Stimulated activated CD8-positive, alpha-beta memory T cell treated with anti-CD3 and anti-CD28 coated beads, Interleukin-7, amount 100 ng/mL, for 1 hour (primary cell): ENCODE data around the gene EFHD1.
"Not testable (repeated sequence)": the region's sequence is repeated elsewhere in the genome, so short reads cannot be mapped to it uniquely, and the experiment has no call there.

Experiments
- DNase-seq, 2 donors: peaks; one replicate each; pipeline ENCODE4 v3.0.0-alpha.2; 2020; ENCODE audit warnings: low read depth in 2 of 2

EFHD1 gene

DNA sequence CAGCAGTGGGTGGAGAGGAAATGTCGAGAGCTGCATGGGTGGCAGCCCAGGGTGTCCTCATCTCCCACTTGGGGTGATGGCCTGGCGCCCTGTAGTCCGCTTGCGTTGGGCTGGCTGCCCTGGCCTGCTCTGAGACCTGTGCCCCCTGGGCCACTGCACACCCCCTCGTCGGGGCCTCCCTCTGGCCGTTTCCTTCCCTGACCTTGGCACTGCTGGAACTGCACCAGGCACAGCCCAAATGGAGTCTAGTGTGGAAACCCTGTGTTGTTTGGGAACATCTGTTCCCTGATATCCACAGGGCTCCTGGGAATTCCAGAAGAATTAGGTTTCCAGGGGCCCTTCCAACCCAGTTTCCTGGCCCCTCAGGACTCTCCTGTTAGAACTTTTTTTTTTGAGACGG is 13.9 kb downstream of the EFHD1 start:
- no peak for DNase-seq

DNA sequence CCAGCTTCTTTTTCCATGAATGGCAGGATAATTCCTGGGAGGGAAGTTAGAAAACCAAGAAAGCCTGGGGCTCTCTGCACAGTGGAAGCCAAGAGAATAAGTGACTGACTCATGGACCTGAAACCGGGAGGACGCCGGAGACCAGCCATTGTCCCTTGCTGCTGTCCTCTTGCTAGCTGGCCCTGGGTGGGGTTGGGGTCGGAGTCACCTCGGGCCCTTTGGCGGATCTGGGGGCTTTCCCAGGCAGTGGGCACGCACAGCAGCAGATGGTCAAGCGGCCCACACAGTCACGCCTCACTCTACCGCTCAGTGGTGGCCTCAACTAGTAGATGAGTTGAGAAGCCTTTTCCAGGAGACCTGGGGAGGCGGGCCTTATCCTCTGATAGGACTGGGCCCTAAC is 15.6 kb downstream of the EFHD1 start:
- no peak for DNase-seq

DNA sequence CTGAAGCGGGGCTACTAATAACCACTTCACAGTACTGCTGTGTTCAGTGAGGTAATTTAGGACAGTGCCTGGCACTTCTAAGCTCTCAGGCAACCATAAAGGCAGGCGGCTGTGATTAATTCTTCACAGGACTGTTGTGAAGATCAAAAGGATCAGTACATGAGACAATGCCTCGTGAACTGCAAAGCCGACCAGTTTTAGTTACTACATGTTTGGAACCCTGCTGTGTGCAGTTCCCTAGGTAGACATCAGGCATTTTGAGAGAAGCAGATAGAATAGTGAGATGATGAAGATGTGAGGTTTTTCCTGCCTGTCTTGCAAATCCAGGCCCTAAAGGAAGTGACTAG is 19.1 kb downstream of the EFHD1 start:
- DNase-seq, result no peak

DNA sequence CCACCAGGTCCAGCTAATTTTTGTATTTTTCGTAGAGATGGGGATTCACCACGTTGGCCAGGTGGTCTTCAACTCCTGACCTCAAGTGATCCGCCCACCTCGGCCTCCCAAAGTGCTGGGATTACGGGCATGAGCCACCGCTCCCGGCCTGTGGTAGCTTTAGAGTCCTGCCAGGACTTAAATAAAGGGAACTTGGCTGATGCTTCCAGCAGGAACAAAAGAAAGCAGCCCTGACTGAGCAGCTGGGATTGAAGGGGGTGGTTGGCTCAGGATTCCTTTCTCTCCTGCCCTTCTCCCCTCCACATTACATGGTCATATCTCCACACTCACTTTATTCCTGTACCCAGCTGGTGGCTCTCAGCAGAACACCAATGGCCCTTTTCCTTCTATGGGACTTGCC is 20.0 kb downstream of the EFHD1 start:
- no peak for DNase-seq

DNA sequence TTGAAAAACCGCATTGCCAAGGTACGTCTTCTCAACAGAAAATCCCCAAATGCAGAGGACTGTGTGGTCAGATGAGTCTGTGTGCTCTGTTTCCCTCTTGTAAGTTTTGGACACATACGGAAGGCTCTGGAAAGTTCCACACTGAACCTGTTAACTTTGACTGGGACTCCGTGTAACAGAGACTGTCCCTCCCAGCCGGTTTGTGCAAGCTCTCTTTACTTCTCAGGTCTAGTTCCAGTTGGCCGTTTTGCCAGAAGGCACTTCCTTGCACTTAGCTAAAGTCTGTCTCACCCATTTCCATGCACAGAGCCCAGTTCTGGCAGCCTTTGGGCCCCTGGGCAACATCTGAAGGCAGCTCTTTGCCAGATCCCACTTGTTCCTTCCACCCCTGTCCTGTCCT is 22.0 kb downstream of the EFHD1 start:
- DNase-seq, result no peak

DNA sequence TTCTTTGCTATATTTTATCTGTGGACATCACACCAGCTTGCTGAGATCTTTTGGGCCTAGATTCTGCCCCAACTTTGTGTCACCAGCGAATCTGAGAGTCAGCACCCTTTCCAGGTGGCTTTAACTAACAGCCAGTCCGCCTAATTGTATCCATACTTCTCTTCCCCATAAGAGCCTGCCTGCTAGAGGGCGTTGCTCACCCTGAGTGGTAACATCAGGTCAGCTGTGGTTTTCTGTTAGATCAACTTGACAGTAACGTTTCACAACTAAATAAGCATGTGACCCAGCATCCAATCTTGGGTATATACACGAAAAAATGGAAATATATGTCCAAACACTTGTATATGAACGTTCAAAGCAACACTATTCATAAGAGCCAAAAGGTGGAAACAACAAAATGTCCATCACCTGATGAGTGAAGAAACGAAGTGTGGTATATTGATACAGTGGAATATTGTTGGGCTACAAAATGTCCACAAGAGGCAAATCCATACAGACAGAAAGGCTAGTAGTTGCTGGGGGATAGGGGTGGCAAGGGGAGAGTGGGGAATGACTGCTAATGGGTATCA is 24.9 kb downstream of the EFHD1 start:
- no peak for DNase-seq

DNA sequence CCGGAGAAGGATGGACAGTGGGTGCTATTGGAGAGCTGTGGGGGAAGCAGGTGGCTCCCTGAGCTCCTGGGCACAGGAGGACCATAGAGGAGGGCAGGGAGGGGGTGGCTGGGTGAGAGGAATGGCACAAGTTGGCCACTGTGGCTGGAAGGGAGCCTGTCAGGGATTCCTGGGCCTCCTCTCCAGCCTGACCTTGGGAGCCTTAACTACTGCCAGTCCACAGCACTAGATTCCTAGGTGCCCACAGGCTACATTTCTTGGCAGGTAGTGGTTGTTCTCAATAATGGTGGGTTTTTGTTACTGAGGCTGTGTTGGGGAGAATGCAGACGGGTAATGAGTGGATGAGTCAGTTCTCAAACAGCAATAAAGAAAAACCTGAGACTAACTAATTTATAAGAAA is 26.0 kb downstream of the EFHD1 start:
- DNase-seq, result no peak

DNA sequence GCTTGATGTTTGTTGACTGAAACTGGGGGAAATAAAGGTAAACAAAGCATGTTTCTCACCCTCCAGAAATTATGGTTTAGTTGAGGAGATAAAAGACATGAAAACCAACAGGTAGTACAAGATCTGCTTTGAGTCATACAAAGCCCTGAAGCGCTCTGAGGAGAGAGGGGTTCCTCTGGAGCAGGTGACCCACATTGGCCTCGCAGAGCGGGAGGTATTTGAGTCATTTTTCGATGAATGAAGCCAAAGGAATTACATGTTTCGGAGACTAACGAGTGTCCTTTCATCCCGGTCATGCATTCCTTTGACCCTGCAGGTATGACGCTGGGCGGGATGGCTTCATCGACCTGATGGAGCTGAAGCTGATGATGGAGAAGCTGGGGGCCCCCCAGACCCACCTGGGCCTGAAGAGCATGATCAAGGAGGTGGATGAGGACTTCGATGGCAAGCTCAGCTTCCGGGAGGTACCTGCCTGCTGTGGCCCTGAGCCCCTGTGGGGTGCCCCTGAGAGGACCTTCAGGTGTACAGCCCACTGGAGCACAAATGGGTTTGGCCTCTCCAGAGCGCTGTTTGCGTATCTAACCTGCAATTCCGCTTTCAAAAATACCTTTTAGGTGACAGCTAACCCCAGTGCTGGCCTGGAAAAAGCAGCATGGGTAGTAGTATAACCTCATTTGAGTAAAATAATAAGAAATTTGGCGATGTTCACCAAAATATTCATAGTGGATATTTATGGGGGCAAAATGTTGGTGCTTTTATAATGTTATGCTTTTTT is 29.3 kb downstream of the EFHD1 start:
- DNase-seq, result no peak

DNA sequence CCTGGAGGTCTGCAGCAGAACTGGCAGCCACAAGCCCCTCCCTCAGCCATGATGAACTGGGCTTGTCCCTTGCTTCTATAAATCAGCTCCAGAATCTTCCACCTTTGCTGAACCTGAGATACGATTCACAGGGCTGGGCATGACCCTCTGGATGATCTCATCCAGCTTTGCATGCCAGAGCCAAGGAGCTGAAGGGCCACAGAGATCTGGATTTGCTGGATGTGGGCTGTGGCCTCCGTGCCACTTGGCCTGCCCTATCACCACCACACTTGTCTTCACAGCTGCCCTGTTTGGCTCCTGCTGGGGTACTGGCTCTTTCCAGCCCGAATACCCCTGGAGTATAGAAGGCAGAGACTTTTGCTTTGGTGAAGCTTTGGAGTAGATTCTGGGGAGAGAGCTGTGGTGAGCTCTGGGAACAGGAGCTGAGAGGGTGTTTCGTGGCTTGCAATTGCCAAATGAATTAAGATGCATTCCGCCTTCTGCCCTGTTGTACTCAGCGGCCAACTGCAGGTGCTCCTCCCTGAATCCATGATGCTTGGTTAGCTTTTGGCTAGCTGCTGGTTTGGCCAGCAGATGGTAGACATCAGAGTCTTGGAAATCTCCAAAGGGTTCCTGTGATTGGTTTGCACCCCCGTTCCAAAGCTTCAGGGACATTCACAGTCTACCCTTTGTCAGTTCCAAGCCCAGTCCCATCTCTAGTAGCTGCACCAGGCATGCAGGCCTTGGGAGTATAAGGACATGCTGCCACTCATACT is 32.8 kb downstream of the EFHD1 start:
- DNase-seq, result no peak

DNA sequence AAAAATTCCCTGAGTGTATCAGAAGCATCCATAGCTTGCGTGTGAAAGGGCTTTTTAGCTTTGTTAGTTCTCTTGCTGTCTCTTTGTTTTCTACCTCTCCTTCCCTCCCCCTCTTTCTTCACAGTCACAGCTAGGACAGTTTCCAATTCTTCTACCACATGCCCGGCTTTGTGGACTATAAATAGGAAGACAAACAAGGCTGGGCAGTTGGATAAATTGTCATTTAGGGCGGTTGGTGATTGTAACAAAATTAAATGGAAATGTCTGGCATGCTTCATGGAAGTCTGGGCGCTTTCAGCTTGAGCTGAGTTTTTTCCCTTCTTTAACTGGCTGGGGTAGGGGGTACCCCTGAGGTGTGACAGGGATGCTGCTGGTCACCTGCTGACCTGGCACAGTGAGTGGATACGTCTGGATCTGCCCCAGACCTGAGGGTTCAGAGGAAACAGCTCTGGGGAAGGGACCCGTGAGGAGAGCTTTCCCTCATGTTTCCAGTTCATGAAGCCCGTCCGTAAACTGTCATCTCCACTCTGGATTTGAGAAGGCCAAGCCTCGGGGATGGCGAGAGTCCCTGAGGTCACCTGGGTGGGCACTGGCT is 34.7 kb downstream of the EFHD1 start:
- no peak for DNase-seq

DNA sequence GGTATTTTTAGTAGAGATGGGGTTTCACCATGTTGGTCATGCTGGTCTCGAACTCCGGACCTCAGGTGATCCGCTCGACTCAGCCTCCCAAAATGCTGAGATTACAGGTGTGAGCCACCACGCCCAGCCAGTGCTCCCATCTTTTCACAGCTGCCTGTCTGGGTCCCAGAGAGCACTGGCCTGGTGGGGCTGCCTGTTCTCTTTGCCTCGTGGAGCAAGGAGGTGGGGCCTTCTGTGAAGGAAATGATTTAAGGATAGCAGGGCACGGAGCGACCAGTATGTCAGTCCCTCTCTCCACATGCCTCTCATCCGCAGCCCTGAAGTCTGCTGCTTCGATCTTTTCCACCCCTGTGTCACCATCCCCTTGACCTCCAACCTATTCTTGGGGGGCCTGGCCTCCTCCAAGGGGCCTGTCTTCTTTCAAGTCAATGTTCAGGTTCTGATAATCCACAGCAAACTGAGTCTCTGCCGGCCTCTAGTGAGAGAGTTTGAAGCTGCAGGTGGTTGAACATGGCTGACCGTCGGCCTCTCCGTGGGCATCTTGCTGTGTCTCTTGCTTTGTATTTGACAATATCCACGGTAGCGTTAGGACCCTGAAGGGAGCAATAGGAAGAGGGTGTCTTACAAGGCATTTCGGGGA is 35.5 kb downstream of the EFHD1 start:
- DNase-seq, result no peak

DNA sequence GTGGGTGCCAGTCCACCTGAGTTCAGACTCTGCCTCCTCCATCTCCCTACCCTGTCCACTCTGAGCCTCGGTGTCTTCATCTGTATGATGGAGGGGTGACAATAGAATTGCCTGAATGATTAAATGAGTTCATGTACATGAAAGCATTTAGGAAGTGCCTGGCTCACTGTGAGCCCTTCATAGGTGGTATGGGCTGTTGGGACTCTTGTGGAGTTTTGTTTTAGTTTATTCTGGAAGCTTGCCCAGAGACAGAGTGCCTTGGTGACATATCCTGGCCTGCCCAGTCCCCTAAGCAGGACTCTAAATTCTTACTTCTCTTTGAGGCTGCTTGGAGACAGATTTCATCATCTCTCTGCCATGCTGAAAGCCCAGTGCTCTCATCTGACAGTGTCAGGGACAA is 39.2 kb downstream of the EFHD1 start:
- DNase-seq, result no peak

DNA sequence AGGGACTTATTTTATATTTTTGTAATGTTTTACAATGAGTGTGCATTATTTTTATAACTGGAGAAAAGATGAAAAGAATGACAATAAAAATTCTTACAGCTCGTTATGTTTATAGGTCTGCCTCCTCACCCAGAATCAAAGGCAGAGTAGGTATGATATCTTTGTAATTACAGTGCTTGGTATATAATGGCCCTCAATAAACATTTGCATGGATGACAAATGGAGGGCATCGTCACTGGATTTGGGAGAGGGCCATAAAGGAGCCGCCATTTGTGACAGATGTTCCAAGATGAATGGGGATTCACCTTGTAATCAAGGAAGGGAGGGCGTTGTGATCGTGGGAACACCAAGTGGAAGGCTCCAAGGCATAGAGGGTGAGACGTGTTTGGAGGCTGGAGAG is 41.1 kb downstream of the EFHD1 start:
- no peak for DNase-seq

DNA sequence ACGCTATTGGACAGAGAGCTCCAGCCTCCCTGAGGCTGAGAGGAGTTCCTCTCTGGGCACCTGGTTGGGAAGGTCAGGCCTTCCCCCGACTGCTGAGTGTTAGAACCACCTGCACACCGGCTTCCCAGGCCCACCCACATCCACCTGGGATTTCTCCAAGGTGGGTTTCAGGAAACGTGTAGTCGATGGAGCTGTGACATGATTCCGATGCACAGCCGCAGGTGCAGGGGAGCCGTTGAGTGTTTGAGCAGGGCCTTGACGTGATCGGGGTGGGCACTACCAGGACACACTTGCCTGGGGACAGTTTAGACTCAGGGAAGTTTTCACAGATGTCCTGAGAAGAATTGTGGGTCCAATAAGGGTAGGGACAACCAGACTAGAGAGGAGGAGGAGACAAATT is 42.0 kb downstream of the EFHD1 start:
- no peak for DNase-seq

DNA sequence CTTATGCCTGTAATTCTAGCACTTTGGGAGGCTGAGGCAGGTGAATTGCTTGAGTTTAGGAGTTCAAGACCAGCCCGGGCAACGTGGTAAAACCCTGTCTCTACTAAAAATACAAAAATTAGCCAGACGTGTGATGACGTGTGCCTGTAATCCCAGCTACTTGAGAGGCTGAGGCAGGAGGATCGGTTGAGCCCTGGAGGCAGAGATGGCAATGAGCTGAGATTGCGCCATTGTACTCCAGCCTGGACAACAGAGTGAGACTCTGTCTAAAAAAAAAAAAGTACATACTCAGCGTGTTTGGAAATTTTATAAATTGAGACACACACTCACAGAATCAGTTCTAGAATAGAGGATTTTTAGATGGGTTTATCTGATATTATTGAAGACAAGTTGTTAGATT is 46.6 kb downstream of the EFHD1 start:
- DNase-seq, result no peak

DNA sequence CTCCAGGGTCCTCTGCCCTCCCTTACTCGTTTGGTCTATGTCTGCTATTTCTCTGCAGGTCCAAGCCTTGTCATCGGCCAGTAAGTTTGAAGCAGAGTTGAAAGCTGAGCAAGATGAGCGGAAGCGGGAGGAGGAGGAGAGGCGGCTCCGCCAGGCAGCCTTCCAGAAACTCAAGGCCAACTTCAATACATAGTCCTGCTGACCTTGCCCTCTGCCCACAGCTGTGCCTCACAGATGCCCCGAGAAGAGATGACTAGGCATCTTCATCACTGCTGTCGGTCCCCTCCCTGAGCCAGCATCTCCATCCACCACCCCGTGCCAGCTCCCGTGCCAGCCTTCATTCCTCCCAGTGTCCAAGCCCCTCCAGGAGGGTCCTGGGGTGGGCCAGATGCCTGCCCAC is 48.1 kb downstream of the EFHD1 start:
- no peak for DNase-seq

DNA sequence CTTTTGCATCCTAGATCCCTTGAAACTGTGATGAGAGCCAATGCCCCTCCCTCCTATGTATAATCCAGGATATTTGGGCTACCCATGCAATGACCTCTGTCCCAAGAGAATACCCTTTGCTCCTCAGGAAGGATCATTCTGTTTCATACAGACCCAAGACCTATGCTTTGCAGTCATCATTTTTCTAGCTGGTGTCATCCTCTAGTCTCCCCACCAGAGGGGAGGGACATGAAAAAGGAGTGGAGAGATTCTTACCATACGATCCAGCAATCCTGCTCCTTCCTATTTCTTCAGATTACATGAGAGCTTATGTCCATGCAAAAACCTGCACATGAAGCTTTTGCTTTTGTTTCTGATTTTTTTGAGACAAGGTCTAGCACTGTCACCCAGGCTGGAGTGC is 50.0 kb downstream of the EFHD1 start:
- DNase-seq, result no peak

DNA sequence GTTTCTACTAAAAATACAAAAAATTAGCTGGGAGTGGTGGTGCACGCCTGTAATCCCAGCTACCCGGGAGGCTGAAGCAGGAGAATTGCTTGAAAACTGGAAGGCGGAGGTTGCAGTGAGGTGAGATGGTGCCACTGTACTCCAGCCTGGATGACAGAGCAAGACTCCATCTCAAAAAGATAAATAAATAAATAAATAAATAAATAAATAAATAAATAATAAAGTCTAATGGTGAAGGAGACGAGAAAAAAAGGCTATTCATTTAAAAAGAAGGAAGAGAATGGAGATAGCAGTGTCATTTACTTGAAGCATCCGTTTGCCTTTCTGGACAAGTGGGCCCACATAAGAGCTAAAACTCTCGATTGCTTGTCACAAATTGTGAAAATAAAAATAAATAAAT is 52.0 kb downstream of the EFHD1 start:
- not testable (repeated sequence) for DNase-seq

DNA sequence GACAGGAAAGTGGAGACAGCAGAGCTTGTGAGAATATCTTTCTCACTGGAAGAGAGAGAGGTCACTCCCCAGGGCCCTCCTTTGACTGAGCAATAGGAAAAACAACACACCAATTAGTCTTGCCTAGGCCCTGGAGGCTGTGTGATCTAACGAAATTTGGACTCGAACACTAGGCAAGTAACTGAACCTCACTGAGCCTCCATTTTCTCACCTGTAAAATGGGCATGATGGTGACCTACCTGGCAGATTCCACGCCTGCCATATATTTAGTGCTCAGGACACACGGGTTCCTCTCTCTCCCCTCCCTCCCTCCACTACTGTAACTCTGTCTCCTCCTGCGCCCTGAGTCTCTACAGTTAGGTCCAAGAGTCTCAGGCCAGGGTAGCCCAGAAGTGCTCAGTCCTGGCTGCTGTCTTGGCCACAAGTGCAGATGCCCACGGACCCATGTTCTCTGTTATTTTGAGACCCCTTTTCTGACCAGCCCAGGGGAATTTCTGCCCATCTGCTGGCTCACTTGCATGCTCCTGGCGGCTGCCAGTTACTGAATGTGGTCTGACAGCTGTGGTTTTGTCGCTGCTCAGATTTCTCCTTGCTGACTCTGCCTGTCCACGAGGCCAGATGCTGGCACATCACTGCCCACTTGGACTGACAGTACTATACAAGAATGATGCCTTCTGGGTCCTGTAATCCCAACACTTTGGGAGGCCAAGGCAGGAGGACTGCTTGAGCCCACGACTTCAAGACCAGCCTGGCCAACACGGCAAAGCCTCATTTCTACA is 54.2 kb downstream of the EFHD1 start:
- DNase-seq, result no peak

DNA sequence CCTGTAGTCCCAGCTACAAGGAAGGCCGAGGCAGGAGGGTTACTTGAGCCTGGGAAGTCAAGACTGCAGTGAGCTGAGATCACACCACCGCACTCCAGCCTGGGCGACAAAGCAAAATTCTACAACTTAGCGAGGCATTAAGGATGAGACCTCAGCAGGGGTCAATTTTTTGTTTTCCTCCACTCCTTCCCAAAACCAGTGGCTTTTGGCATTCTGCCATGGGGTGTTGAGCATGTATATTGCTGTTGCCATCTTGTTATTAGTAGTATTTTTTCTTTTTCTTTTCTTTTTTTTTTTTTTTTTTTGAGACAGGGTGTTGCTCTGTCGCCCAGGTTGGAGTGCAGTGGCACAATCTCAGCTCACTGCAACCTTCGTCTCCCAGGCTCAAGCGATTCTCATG is 54.8 kb downstream of the EFHD1 start:
- no peak for DNase-seq

DNA sequence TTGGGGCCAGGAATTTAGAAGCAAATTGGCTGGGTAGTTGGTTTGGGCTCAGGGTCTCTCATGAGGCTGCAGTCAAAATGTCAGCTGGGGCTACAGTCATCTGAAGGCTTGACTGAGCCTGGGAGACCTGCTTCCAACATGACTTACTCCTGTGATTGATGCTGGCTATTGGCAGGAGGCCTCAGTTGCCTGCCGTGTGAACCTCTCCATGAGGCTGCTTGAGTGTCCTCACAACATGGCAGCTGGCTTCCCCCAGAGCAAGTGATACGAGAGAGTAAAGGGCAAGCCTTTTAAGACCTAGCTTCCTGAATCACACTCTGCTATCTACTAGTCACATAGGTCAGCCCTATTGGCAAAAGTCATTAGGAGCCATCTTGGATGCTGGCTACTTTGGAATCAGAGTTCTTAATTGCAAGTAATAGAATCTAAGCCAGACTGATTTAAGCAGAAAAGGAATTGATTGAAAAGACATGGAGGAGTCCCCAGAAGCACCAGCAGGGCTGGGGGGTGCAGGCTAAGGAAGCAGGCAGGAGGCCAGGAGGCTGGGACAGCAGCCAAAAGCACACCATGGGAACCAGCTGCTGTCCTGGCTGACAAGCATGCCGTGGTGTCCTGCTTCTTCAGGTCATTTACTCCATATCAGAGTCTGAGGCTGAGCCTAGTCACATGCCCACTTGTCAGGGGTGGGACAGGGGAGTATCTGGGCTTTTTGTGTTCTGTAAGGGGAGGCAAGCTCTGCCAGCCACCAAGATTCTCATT is 55.9 kb downstream of the EFHD1 start:
- DNase-seq, result no peak
